Adrenal gland (tissue), 5 donors: ENCODE data around the gene TMEM98.

ENCODE experiments used
- CTCF ChIP-seq, 6 experiments: fragments of 450-650 bp in 4 of 6; fragments of 200-600 bp in 2 of 6; sonication (generic) in 1 of 6; IDR thresholded peaks; 1 replicate in 5 of 6; 2 replicates in 1 of 6; pipeline versions ENCODE4 v1.5.1 to v1.8.0; 2016 to 2021; ENCODE audit warnings: antibody characterized with exemption in 6 of 6, mild to moderate bottlenecking in 2 of 6, moderate library complexity in 1 of 6
- POLR2A ChIP-seq, 2 donors: fragments of 450-650 bp; IDR thresholded peaks; one replicate each; pipeline ENCODE4 v1.6.1; 2017; ENCODE audit warnings: antibody characterized with exemption in 2 of 2, mild to moderate bottlenecking in 2 of 2, moderate library complexity in 1 of 2
- donor health status: DM: no; HTN: no; CAD: no.

- no peak for TF ChIP-seq CTCF (IDR thresholded peaks at IDR 0.05)
- TF ChIP-seq POLR2A (IDR thresholded peaks at IDR 0.05) = peak in 1 of 2 donors; percentile 72
These were observed 15.6 kb upstream of the TMEM98 start for GRCh38 chr17:32912218-32912897.
